Endometrium (tissue), 2 donors: ENCODE measurements around the gene BAIAP2.

Experiments used
- FAIRE-seq: peaks from 2 replicates; lab custom pipeline; 2012; peaks lifted over from hg19 to GRCh38; lab: Jason Lieb, UNC
- donor health status: control.
- donor health status: control.

Gene BAIAP2

GRCh38 chr17:81109957-81110356 lies 75.0 kb downstream of the BAIAP2 start:
- FAIRE-seq = no peak

- no peak for FAIRE-seq
Measured at GRCh38 chr17:81110488-81111040, 75.6 kb downstream of the BAIAP2 start.

GRCh38 chr17:81111066-81111465 lies 76.1 kb downstream of the BAIAP2 start:
- no peak for FAIRE-seq

DNA sequence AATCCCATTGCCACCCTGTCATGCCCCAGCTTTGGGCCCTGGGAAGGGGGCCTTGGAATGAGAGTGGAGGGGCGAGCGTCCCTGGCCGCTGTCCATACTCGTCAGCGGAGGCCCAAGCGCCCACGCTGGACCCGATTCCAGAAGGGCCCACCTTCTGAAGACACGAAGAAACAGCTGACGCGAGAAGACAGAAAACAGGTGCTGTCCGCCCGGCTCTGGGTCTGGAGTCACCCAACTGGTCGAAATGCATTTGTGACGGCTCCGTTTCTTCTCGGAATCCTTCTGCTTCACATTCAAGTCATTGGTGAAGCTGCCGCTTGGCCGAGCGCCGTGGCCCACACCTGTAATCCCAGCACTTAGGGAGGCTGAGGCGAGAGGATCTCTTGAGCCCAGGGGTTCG lies 77.5 kb downstream of the BAIAP2 start:
- FAIRE-seq = no peak

- FAIRE-seq = no peak
Measured at GRCh38 chr17:81113158-81113724, 78.3 kb downstream of the BAIAP2 start.

- FAIRE-seq = no peak
Measured at GRCh38 chr17:81114351-81115093, 79.6 kb downstream of the BAIAP2 start.

DNA sequence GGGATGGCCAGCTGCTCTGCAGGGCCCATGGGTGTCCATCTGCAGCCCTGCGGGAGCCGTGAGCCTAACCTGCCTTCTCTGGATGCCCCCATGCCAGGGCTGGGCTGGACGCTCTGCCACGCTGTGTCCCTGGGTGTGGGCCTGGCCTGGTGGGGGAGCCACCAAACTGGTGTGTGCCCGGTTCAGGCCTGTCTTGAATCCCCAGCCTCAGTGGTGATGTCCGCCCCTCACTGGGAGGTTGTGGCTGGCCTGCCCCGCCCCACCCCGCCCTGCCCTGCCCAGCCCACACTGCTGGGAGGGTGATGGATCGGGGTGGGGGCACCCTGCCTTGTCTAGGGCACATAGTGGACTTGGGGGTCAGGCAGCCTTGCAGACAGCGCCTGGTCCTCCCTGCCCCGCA lies 80.3 kb downstream of the BAIAP2 start:
- no peak for FAIRE-seq

- FAIRE-seq = no peak
Measured at GRCh38 chr17:81115749-81116464, 81.0 kb downstream of the BAIAP2 start.

- FAIRE-seq = no peak
Measured at GRCh38 chr17:81116704-81117103, 81.8 kb downstream of the BAIAP2 start.

DNA sequence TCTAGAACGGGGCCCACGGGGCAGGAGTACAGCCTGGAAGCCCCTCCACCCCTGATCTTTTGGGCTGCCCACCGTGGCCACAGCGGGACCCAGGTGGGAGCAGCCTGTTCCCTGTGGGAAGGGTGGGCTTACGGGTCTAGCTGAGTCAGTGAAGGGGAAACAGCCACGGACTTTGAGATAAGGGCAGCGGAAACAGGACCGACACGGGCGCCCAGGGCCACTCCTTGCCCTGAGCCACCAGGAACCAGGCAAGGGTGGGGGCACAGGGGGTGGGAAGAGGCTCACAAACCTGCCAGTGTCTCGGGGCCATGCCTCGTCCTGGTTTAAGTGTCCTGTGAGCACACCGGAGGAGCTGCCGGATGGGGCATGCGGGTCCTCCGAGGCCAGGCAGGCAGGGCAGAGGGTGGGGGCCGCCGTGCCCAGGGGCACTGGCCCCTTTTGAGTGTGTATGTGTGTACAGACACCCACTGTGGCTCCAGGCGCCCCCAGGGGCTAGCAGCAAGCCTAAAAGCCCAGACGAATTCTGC lies 82.8 kb downstream of the BAIAP2 start:
- no peak for FAIRE-seq

- FAIRE-seq = no peak
Measured at GRCh38 chr17:81118308-81119221, 83.6 kb downstream of the BAIAP2 start.

- no peak for FAIRE-seq
Measured at GRCh38 chr17:81119223-81120148, 84.5 kb downstream of the BAIAP2 start.

DNA sequence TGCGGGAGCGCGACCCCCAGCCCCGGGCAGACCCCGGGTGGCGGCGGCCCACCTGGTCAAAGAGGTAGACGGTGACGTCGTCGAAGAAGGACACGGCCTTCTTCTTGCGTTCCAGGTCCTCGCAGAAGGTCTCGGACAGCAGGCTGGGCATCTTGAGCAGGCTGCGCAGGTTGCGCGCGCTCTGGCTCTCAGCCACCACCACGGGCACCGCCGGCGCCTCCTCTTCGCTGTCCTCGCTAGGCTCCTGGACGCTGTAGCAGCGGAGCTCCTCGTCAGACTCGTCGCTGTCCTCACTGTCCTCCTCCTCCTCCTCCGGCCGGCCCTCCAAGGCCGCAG lies 85.2 kb downstream of the BAIAP2 start:
- FAIRE-seq = no peak

DNA sequence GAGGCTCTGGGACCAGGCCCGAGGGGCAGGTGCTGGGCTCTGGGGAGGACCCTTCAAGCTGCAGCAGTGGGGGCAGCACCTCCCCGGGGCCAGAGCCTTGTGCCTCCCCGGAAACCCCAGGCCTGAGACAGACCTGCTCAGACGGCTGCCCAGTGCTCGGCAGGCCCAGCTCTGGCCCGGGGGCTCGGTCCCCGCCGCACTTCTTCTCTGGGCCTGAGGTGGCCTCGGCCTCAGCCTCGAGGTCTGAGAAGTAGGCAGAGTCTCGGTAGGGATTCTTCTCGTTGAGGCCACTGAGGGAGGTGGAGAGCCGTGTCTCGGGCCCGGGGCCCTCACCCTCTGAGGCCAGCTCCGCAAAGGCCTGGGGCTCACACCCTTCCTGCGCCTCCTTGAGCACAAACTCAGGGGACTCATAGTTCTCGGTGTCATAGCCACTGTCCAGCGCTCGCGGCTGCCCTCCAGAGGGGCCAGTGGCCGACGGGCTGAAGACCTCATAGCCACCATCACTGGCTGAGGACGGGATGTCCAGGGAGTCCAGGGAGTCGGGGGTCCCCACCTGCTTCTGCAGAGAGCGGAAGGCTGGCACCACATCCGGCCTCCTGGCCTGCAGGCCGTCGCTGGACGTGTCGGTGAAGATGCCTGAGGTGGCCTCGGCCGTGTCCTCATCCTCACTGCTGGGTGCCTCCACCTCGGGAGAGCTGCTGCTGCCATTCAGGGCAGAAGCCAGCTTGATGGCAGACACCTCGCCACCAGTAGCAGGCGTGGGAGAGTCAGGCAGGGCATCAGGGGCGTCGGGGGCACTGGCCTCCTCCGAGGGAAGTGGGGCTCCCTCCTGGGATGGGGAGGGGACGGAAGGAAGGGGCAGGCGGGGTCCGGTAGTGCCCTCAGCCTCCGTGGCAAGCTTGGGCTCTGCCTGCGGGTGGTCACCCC lies 86.0 kb downstream of the BAIAP2 start:
- no peak for FAIRE-seq

DNA sequence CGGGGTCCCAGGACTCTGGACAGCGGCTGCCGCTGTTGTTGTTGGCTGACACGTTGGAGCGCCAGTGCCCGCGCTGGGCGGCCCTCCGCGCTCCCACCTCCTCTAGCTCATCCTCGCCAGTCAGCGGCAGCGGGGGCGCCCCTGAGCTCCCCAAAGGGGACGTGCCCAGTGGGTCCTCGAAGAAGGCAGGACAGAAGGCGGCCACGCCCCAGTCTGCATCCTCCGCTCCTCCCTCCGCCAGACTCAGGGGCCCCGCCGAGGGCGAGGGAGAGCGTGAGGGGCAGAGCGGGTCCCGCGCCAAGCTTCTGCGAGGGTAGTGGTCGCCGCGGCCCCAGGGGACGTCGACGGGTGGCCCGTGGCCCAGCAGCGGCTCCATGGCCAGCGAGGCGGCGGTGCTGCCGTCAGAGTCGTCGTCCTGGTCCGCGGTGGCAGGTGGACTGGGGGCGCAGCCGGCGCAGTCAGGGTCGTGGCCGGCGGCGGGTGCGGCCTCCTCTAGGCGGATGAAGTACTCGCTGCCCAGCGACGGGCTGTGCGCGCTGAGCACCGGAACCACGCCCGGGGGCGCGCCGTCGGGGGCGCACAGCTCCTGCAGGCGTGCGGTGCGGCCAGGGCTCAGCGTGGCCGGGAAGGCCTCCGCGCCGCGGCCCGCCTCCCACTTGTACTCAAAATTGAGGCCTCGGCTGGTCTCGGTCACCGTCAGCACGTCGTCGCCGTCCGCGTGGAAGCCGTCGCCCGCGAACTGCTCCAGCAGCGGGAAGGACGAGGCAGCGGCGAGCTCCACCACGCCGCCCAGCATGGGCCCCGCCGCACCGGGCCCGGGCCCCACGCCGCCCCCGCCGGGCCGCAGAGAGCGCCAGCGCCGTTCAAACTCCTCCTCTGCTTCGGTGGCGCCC lies 87.1 kb downstream of the BAIAP2 start:
- no peak for FAIRE-seq

DNA sequence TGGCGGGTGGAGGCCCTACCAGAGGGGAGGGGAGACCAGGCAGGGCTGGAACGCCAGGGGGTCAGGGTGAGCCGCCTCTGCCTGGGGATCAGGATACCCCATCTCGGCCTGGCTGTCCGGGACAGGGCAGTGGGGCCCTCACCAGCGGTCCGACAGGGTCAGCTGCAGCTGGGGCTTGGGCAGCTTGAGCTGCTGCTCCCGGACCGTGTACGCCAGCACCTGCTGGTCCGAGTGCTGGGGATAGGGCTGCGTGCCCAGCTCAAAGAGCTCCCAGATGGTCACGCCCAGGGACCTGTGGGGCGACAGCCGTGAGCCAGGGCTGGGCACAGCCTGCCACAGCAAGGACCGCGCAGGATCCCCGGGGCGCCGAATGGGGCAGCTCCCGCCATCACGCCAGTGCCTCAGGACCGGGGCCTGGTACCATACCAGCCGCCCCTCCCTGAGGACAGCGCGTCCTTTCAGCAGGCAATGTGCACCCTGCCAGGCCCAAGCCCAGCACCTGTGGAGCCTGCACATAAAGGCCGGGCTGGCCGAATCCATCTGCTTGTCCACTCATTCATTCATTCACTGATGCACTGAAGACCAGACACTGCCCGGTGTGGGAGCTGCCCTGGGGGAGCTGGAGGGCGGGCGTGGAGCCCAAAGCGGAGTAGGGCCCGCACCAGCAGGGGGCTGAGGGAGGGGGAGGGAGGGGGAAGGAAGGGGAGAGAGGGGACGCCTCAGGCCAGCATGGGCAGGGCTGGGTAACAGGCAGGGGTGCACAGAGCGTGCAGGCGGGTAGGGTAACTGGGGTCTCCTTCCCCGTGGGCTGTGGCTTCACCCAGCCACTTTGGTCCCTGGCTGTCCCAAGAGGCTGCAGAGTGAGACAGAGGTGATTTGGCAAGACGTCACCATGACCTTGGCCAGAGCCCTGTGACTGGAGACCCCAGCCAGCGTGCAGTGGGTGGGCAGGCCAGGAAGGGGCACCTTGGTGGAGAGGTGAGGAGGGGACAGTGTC lies 88.4 kb downstream of the BAIAP2 start:
- no peak for FAIRE-seq

GRCh38 chr17:81124377-81124776 lies 89.4 kb downstream of the BAIAP2 start:
- FAIRE-seq = no peak
